Upper lobe of left lung (tissue), 4 donors: ENCODE results near the gene ELK3.

ENCODE experiments used
- CTCF ChIP-seq, 6 experiments: fragments of 450-650 bp in 4 of 6; fragments of 200-600 bp in 2 of 6; sonication (generic) in 2 of 6; IDR thresholded peaks; one replicate each; pipeline ENCODE4 v1.5.1; 2016 to 2019; ENCODE audit warnings: antibody characterized with exemption in 6 of 6
- EP300 ChIP-seq, 4 donors: sonication (generic); formaldehyde crosslinking; IDR thresholded peaks; one replicate each; pipeline ENCODE4 v1.5.1; 2017; ENCODE audit warnings: antibody characterized with exemption in 4 of 4, control low read depth in 2 of 4
- POLR2A ChIP-seq, 4 donors: fragments of 450-650 bp; IDR thresholded peaks; one replicate each; pipeline ENCODE4 v1.5.1; 2016 to 2017; ENCODE audit warnings: antibody characterized with exemption in 4 of 4, mild to moderate bottlenecking in 2 of 4
- POLR2AphosphoS5 ChIP-seq, 2 donors: sonication (generic); formaldehyde crosslinking; IDR thresholded peaks; one replicate each; pipeline ENCODE4 v1.5.1; 2017; ENCODE audit warnings: antibody characterized with exemption in 2 of 2

GRCh38 chr12:96258104-96258961, 64.2 kb downstream of the ELK3 start:
- no peak for TF ChIP-seq CTCF (IDR thresholded peaks at IDR 0.05)
- no peak for TF ChIP-seq POLR2A (IDR thresholded peaks at IDR 0.05)
- TF ChIP-seq POLR2AphosphoS5 (IDR thresholded peaks at IDR 0.05): no peak
- no peak for TF ChIP-seq EP300 (IDR thresholded peaks at IDR 0.05)
